Subcutaneous abdominal adipose tissue (tissue), 5 donors: Measurements from ENCODE around the gene GRID1.

Experiments used
- H3K27ac ChIP-seq: one replicate; pipeline ENCODE4 v1.7.0; 2013; ENCODE audit warnings: low read depth, mild to moderate bottlenecking, inconsistent platforms, low read length, moderate library complexity
- H3K27me3 ChIP-seq, 5 donors: one replicate each; pipeline ENCODE4 v1.7.0; 2013; ENCODE audit warnings: low read length in 5 of 5, inconsistent platforms in 1 of 5; ENCODE audit not compliant: control insufficient read depth in 5 of 5, insufficient read depth in 4 of 5
- H3K36me3 ChIP-seq, 5 donors: one replicate each; pipeline ENCODE4 v1.7.0; 2013; ENCODE audit warnings: low read length in 5 of 5; ENCODE audit not compliant: control insufficient read depth in 5 of 5, insufficient read depth in 5 of 5
- H3K4me1 ChIP-seq, 5 donors: one replicate each; pipeline ENCODE4 v1.7.0; 2013; ENCODE audit warnings: low read length in 5 of 5, mild to moderate bottlenecking in 3 of 5, moderate library complexity in 1 of 5; ENCODE audit not compliant: control insufficient read depth in 5 of 5, insufficient read depth in 5 of 5
- H3K4me3 ChIP-seq, 5 donors: one replicate each; pipeline ENCODE4 v1.7.0; 2013; ENCODE audit warnings: low read length in 5 of 5, low read depth in 1 of 5
- H3K9ac ChIP-seq, 5 donors: one replicate each; pipeline ENCODE4 v1.7.0; 2013; ENCODE audit warnings: low read length in 5 of 5, mild to moderate bottlenecking in 4 of 5, moderate library complexity in 3 of 5
- H3K9me3 ChIP-seq, 5 donors: one replicate each; pipeline ENCODE4 v1.7.0; 2013; ENCODE audit warnings: low read length in 5 of 5; ENCODE audit not compliant: control insufficient read depth in 5 of 5
- donor health status: healthy.
- donor health status: healthy.
- donor health status: healthy.
- donor health status: healthy.
- donor health status: healthy.

GRID1 gene

DNA sequence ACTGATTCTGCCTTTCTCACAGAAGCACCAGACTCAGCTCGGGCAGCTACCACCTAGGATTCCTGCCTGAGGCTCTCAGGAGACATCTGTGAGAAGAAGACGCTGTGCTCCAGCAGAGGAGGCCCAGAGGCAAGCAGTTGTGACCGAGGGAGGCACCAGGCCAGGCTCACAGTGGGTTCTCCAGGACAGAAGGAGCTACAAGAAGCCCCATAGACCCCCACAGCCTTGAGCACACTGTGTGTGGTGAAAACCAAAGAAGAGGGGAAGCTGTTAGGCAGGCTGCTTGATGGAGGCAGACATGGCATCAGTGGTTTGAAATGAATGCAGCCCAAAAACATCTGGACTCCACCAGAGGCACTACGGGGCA, 198.8 kb downstream of the GRID1 start:
- Histone ChIP-seq H3K4me3 (no peak overlapping the region), H3K27me3 (no peaks in the 10 kb centered on the region), H3K27ac (no peak overlapping the region), H3K4me1 (no peaks in the 10 kb centered on the region), H3K9me3 (no peaks in the 10 kb centered on the region), H3K36me3 (no peaks in the 10 kb centered on the region), H3K9ac (no peak overlapping the region)

DNA sequence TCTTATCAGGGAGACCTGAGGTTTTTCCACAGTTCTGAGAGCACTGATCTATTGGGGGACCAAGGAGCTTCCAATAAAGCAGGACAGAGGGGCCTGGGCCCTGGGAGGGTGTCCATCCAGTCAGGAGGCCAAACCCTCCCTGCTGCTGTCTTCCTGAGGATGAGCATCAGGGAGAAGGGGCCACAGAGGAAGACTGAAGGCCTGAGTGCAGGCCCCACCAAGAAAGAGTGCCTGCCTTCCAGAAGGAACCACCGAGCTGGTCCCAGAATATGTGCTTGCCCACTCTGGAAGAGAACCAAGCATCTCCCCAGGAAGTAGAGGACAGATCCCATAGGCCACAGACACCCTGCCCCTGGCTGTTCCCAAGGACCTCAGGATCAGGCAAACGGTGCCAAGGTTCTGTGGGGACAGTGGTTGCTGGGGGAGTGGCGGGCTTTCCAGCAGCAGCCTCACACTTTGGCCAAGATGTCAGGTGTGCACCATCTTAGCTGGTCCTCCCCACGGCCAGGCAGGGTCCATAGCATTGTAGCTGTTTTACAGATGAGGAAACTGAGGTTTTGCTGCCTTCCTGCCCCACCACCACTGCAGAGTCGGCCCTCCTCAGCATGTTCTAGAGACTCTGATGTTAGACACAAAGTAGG, 199.4 kb downstream of the GRID1 start:
- no peak overlapping the region for H3K27ac ChIP-seq
- no peak overlapping the region for H3K4me3 ChIP-seq
- H3K9me3 ChIP-seq = no peaks in the 10 kb centered on the region
- H3K36me3 ChIP-seq = no peaks in the 10 kb centered on the region
- no peaks in the 10 kb centered on the region for H3K27me3 ChIP-seq
- no peaks in the 10 kb centered on the region for H3K4me1 ChIP-seq
- no peak overlapping the region for H3K9ac ChIP-seq

DNA sequence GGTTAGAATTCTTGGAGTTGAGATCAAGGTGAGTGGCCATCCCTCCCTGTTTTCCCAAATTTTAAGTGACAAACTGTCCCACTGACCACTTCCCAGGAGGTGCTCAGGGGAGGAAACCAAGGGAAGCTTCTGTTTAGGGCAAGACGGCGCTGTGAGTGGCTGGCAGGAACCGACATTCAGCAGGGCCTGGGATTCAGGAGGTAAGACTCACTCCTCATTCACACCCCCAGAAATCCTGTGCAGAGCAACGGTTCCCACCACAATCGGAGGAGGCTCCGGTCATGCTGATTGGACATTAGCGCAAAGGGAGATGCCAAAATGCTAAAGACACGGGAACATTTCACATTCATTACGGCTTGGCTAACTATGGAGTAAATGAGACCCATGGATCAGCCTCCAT, 200.9 kb downstream of the GRID1 start:
- no peaks in the 10 kb centered on the region for H3K4me1 ChIP-seq
- no peaks in the 10 kb centered on the region for H3K27me3 ChIP-seq
- H3K4me3 ChIP-seq = no peak overlapping the region
- H3K27ac ChIP-seq = no peak overlapping the region
- no peaks in the 10 kb centered on the region for H3K36me3 ChIP-seq
- no peak overlapping the region for H3K9ac ChIP-seq
- no peaks in the 10 kb centered on the region for H3K9me3 ChIP-seq

DNA sequence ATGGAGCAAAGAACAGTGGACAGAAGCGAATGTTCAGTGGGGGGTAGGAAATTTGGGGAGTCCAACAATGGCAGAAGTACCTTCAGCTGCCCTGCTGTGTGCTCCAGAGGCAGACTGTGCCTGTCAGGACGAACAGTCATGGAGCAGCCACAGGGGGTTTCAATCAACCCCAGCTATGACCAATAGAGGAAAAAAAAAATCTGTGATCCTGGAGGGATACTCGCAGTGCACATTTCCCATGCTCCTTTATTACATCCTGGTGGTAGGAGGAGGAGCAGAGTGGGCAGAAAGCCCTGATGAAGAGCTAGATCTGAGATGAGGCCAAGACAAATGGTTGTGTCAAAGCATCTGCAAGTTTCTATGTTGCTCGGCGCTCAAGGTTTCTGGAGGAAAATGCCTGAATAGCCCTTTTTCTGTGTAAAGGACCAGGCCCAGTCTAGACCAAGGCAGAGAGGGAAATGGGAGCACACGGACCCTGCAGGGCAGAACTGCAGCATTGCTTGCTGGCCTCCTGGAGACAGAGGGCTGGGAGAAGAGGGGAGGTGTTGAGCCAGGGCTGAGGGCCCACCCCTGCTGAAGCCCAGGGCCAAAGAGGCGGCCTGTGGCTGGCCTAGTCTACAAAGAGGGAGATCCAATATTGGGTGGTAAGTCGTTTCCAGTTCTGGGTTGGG, 201.5 kb downstream of the GRID1 start:
- Histone ChIP-seq H3K9me3 (no peaks in the 10 kb centered on the region), H3K36me3 (no peaks in the 10 kb centered on the region), H3K27me3 (no peaks in the 10 kb centered on the region), H3K4me1 (no peaks in the 10 kb centered on the region), H3K27ac (no peak overlapping the region), H3K4me3 (no peak overlapping the region), H3K9ac (no peak overlapping the region)

DNA sequence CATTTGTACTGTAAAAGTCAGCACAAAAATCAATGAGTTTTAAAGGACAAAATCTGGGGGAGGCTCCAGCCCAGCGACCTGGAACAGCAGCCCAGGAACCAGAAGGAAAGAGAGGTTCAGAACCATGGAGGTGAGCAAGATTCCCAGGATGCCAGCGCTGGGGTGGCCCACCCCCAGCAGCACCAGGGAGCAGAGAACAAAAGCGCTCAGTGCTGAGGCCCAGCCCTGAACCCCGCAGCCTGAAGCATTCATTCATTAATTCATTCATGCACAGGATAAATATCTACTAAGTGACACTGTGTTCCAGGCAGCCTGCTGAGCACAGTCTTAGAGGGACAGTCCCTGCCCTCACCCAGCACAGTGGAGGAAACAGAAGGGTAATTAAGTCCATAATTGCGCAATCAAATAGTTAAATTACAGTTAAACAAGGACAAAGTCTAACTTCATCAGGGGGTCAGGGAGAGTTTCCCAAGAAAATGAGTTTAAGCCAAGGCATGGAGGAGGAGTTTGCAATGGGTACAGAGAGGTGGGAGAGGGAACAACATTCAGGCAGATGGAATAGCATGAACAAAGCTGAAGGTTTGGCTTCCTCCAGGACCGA, 202.3 kb downstream of the GRID1 start:
- Histone ChIP-seq H3K27ac (no peak overlapping the region), H3K36me3 (no peaks in the 10 kb centered on the region), H3K27me3 (no peaks in the 10 kb centered on the region), H3K4me3 (no peak overlapping the region), H3K9me3 (no peaks in the 10 kb centered on the region), H3K9ac (no peak overlapping the region), H3K4me1 (no peaks in the 10 kb centered on the region)

DNA sequence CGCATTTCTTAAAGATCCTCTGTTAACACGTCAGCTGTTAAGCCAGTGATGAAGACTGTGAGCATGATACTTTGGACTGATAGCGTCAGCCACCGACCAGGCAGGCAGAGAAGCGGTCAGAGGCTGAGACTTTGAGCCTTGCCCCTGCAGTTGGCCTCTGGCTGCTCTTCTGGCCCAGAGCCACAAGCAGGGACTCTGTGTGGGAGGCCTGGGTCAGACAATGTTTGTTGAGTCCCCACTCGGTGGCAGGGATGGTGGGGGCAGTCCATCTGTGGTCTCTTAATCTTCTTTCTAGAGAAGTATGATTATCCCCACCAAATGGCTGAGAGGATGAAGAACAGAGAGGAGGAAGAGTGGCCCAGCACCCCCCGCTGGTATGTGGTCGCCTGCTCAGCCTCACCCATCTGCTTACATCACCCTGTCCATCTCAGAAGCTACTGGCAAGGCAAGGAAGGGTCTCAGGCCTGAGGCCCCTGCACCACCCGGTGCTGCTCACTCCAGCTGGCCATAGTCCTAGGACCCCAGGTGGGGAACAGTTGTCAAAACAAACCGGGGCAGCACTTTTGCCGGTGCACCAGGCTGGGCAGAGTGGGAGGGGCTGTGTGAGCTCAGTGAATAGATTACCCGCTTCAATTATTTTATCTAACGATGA, 202.9 kb downstream of the GRID1 start:
- Histone ChIP-seq H3K36me3 (no peaks in the 10 kb centered on the region), H3K9ac (no peak overlapping the region), H3K9me3 (no peaks in the 10 kb centered on the region), H3K27me3 (no peaks in the 10 kb centered on the region), H3K4me3 (no peak overlapping the region), H3K27ac (no peak overlapping the region), H3K4me1 (no peaks in the 10 kb centered on the region)

DNA sequence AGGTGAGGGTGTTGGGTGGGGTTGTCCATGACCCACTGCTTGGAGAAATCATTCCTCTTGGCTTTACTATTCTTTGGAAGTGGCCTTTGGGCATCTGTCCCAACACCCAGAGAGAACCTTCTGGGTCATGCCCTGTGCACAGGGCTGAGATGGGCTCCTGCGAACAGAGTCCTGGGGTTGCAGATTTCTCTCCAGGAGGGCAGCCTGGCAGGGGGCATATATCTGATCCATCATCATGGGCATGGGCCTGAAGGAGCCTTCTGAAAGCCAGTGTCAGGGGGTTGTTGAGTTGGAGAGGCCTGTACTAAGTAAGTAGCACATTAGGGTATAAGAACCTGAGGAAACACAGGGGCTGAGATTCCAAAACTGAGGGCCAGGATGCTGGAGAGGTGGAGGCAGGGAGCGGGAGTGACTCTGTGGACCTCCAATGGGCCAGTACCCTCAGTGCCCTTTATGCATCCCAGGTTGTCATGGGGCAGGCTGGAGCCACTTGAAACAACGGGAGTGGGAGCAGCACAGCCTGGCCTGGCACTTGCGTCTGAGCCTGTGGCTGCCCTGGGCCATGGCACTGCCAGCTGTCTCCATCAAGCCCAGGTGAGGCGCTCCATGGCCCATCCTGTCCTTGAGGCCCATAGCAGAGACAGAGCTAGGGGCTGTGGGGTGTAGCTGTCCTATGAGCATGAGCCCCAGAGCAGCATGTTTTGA, 203.7 kb downstream of the GRID1 start:
- no peaks in the 10 kb centered on the region for H3K9me3 ChIP-seq
- H3K4me1 ChIP-seq = no peaks in the 10 kb centered on the region
- H3K9ac ChIP-seq = no peak overlapping the region
- no peaks in the 10 kb centered on the region for H3K36me3 ChIP-seq
- H3K27me3 ChIP-seq = no peaks in the 10 kb centered on the region
- no peak overlapping the region for H3K27ac ChIP-seq
- H3K4me3 ChIP-seq = no peak overlapping the region

DNA sequence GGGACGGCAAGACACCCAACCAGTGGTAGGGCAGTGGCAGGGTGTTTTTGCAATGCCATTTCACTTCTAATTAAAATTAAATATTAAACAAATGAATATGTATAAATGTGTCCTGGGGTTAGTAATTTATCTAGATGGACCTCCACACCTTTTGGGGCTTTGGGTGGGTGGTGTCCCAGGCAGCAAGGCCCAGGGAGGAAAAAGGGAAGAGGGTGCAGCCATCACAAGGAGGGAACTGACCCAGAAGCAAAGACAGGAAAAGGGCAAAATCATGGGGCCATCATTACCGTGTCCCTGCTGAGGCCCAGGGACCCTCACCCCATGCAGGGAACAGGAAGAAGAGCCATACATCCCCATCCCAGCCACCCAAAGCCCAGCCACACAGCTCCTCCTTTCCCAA, 204.6 kb downstream of the GRID1 start:
- Histone ChIP-seq H3K9me3 (no peaks in the 10 kb centered on the region), H3K4me3 (no peak overlapping the region), H3K9ac (no peak overlapping the region), H3K4me1 (no peaks in the 10 kb centered on the region), H3K27ac (no peak overlapping the region), H3K36me3 (no peaks in the 10 kb centered on the region), H3K27me3 (no peaks in the 10 kb centered on the region)

DNA sequence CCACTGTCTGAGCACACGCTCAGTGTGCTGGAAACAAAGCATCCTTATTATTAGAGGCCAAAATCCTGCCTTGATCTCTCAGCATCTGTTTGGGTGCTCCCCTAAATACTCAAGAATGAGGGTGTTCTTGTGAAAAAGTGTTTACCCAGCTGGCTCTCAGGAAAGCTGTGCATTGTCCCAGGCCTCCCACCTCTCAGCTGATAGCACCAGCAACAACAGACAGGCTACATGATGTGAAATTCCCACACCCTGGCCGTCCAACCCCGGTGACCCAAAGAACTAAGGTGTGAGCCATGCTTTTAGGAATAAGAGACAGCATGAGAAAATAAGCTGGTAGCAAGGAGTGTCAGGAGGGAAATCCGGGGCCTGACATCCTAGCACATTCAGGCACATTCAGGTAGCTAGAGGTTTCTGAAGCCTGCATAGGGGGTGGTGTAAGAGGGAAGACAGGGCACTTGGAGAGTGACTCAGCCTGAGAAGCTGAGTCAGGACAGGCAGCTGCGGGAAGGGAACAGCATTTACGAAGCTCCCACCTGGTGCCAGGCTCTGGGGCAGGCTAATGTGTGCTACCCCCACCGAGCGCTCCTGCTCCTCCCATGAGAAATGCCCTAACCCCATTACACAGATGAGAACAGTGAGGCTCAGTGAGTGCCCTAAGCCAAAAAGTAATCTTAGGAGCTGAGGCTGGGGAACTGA, 205.6 kb downstream of the GRID1 start:
- Histone ChIP-seq H3K4me3 (no peak overlapping the region), H3K9me3 (no peaks in the 10 kb centered on the region), H3K4me1 (no peaks in the 10 kb centered on the region), H3K27ac (no peak overlapping the region), H3K27me3 (no peaks in the 10 kb centered on the region), H3K36me3 (no peaks in the 10 kb centered on the region), H3K9ac (no peak overlapping the region)
